ENCODE measurements around the gene ZNF140.

The ZNF140 gene

GRCh38 chr12:133106253-133106652 is 25.5 kb downstream of the ZNF140 start:
- no peak for TF ChIP-seq CTCF (IDR thresholded peaks at IDR 0.05; ENCODE audit: extremely low read depth, missing control alignments)
- DNase-seq (ENCODE audit: low spot score): no peak

GRCh38 chr12:133107121-133107520 is 26.4 kb downstream of the ZNF140 start:
- TF ChIP-seq CTCF (IDR thresholded peaks at IDR 0.05; ENCODE audit: extremely low read depth, missing control alignments): no peak
- DNase-seq (ENCODE audit: low spot score): no peak

- TF ChIP-seq CTCF (IDR thresholded peaks at IDR 0.05; ENCODE audit: extremely low read depth, missing control alignments): no peak
- no peak for DNase-seq (ENCODE audit: low spot score)
These were observed 27.4 kb downstream of the ZNF140 start for GRCh38 chr12:133108150-133108549.

GRCh38 chr12:133120385-133121191 is 39.9 kb downstream of the ZNF140 start:
- DNase-seq (ENCODE audit: low spot score): no peak
- no peak for TF ChIP-seq CTCF (IDR thresholded peaks at IDR 0.05; ENCODE audit: extremely low read depth, missing control alignments)

GRCh38 chr12:133124674-133125073 is 44.0 kb downstream of the ZNF140 start:
- DNase-seq (ENCODE audit: low spot score): no peak

GRCh38 chr12:133129368-133130037 is 48.8 kb downstream of the ZNF140 start:
- no peak for TF ChIP-seq CTCF (IDR thresholded peaks at IDR 0.05; ENCODE audit: extremely low read depth, missing control alignments)
- no peak for DNase-seq (ENCODE audit: low spot score)

More at GRCh38 chr12:133124674-133125073, 44.0 kb downstream of the ZNF140 start:
- no peak for TF ChIP-seq CTCF (IDR thresholded peaks at IDR 0.05; ENCODE audit: extremely low read depth, missing control alignments)
